HG03469 (cell line): ENCODE data around the gene SNRNP35.
"Not testable (repeated sequence)": the region's sequence is repeated elsewhere in the genome, so short reads cannot be mapped to it uniquely, and the experiment has no call there.

Experiments
- ATAC-seq: cut with Tn5 transposase; IDR thresholded peaks from one replicate; pipeline ENCODE4 v1.9.1; 2021; ENCODE audit warnings: mild to moderate bottlenecking, moderate library complexity, moderate number of reproducible peaks; ENCODE audit not compliant: unreplicated experiment

Gene SNRNP35

DNA sequence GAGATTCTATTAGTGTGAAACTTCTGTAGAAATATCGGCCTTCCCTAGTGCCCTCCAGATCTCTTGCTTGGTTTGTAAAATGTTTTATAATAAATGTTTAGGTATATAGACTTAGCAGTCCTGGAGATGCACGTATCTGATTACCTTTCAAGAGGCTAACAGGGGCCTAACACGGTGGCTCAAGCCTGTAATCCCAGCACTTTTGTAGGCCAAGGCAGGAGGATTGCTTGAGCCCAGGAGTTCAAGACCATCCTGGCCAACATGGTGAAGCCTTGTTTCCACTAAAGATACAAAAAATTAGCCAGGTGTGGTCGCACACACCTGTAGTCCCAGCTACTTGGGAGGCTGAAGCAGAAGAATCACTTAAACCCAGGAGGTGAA is 11.6 kb upstream of the SNRNP35 start:
- ATAC-seq, result no peak

DNA sequence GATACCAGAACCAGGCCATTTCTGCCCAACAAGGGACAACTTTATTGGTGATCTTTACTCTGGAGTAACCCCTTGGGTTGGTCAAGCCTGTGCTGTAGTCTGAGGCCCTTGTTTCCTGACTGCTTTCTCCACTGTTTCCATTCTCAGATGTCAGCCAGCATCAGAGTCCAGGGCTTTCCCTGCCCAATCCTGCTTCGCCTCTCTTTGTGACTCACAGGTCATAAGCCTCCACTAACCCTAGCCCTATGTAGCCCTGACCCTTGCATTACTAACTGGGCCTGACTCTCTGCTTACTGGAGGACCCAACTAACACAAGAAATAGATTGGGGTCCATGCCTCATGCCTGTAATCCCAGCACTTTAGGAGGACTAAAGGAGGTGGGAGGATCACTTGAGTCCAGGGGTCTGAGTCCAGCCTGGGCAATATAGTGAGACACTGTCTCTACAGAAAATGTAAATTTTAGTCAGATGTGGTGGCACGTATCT is 8.6 kb upstream of the SNRNP35 start:
- ATAC-seq, result no peak

DNA sequence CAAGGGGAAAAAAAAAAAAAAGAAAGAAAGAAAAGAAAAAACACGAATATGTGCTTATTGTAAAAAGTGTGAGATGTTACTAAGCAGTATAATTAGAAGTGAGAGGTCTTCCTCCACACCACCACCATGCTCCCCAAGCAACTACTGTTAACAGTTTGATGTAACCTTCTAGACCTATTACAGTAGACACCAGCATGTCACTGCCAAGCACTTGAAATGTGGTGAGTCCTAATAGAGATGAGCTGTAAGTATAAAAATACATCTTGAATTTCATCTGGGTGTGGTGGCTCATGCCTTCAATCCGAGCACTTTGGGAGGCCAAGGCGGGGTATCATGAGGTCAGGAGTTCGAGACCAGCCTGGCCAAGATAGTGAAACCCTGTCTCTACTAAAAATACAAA is 8.1 kb upstream of the SNRNP35 start:
- no peak for ATAC-seq

DNA sequence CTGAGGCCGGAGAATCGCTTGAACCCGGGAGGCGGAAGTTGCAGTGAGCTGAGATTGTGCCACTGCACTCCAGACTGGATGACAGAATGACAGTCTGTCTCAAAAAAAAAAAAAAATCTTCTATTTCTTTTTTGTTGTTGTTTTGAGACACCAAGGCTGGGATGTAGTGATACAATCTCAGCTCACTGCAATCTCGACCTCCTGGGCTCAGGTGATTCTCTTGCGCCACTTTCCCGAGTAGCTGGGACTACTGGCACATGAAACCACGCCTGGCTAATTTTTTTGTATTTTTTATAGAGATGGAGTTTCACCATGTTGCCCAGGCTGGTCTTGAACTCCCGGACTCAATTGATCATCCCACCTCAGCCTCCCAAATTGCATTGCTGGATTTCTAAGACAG is 7.3 kb upstream of the SNRNP35 start:
- ATAC-seq, result no peak

DNA sequence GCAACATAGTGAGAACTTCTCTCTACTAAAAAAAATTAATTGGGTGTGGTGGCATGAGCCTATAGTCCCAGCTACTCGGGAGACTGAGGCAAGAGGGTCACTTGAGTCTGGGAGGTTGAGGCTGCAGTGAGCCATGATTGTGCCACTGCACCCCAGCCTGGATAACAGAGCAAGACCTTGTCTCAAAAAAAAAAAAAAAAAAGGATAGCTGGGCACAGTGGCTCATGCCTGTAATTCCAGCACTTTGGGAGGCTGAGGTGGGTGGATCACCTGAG is 5.7 kb upstream of the SNRNP35 start:
- ATAC-seq, result not testable (repeated sequence)

DNA sequence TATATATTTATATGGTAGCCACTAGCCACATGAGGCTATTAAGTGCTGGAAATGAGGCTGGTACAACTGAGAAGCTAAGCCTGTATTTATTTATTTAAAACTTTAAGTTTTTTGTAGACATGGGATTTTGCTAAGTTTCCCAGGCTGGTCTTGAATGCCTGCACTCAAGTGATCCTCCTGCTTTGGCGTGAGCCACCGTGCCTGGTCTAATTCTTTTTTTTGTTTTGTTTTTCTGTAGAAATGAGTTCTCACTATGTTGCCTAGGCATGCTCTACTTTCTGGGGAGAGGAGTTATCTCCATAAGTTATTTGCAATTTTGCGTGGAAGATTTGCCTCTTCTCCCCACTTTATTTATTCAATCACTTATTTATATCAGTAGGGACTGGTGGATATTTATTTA is 4.8 kb upstream of the SNRNP35 start:
- no peak for ATAC-seq

DNA sequence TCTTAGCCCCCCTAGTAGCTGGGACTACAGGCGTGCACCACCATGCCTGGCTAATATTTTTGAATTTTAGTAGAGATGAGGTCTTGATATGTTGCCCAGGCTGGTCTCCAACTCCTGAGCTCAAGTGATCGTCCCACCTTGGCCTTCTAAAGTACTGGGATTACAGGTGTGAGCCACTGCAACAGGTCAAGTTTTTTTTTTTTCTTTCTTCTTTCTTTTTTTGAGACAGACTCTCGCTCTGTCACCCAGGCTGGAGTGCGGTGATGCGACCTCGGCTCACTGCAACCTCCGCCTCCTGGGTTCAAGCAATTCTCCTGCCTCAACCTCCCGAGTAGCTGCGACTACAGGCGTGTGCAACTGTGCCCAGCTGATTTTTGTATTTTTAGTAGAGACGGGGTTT is 5.2 kb downstream of the SNRNP35 start:
- ATAC-seq, result not testable (repeated sequence)

DNA sequence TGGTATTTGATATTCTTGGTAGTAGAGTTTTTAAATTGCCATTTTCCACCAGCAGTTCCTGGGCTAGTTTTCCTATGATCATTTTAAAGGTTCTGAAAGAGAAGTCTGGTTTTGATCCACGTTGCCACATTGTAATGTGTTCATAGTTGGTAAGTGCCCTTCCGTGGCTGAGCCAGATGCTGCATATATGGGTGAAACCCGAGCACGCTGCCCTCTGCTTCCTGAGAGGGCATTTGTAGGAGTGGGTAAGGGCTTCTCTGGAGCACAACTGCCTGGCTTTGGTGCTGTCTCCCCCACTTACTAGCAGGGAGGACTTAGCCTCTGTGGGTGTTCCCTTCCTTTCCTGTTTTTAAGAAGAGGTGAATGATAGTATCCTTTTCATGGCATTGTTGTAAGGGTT is 7.1 kb downstream of the SNRNP35 start:
- no peak for ATAC-seq

DNA sequence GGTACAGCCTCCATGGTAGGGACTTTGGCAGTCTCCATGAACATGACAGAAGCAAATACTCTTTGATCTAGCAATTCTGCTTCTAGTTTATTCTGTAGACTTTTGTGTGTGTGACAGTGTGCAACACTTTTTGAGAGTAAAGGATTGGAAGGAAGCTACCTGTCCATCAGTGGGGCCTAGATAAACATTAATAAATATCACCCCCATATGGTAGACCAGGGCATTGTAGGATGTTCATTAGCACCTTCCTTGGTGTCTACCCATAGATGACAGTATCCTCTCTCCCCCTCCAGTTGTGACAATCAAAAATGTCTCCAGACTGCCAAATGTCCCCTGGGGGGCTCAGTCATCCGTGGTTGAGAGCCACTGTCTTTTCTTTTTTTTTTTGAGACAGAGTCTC is 10.8 kb downstream of the SNRNP35 start:
- no peak for ATAC-seq

DNA sequence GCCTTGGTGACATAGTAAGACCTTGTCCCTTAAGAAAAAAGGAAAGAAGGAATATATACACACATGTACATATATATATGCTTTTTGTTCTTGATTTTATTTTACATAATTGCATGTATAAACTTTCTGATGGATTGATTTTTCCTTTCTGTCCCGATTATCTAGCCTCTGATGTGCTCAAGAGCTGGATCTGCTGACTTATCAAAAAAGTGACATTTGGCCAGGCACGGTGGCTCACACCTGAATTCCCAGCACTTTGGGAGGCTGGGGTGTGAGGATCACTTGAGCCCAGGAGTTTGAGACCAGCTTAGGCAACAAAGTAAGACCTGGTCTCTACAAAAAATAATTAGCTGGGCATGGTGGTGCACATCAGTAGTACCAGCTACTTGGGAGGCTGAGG is 12.0 kb downstream of the SNRNP35 start:
- no peak for ATAC-seq

DNA sequence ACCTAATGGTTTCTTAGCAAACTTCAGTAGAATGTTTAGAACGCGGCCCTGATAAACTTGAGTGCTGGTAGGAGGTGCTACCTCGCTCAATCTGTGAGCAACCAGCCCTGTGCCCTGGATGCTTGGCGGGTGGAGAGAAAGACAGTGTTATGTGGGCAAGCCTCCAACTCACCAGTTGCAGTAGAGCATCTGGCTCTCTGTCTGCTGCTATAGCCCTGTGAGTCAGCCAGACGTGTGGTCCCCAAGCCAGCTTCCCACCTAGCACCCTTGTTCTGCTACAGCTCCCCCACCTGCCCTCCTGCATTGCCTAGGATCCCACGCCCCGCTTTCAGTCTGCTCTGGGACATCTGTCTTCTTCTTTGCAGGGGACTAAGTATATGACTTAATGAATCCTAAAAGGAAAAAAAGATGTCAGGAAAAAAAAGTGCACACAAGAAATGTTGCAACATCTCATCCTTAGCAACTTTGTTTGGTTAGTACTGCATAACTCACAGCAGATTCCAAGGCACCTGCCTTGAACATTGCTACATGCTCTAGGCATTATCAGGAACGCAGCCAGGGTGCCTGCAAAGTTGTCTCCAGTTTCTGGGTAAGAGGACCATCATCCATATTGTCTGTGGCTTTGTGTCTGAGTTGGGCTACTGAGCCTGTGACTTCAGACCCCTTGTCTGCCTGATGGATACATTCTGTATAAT is 13.6 kb downstream of the SNRNP35 start:
- no peak for ATAC-seq

DNA sequence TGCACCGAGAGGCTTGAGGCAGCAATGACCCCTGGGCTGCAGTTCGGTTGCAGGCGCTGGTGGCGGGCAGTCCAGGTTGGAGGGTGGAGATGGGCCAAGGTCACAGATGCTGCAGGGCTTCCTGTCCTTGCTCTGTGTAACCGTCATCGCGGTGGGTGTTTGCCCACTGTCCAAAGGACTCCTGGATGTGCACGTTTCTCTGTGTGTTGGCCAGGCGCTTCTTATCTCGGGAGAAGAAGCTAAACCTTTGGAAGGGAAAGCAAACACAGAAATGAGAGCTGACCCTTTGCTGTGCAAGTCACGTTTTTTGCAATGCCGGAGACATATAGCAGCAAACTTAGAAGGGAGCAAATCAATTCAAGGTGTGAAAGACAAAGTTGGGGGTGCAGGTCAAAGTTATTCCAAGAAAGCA is 14.5 kb downstream of the SNRNP35 start:
- no peak for ATAC-seq

DNA sequence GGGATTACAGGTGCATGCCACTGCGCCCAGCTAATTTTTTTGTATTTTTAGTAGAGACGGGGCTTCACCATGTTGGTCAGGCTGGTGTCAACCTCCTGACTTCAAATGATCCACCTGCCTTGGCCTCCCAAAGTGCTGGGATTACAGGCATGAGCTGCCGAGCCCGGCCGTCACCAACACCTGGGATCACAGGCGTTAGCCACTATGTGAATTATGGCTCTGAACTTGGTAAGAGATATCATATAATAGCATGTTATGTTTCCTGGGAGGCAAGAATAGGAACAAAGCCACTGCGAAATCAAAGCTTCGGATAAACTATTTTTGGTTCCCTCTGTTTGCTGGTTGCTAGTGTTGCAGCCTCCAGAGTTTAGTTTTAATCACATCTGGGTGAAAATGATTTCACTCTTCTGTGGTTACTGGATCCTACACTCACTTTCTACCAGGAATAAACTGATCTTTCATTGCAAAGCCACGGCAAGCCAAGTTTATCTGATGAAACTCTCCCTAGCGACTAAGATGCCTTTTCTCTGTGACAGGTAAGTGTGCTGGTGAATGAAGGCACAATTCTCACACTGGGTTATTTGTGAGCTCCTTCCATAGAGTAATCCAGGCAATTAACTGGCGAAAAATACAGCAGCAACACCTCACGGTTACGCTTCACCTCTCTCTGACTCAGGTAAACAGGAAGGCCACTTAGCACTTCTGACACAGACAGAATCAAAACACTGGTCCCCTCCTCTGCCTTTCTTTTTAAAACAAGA is 16.7 kb downstream of the SNRNP35 start:
- ATAC-seq, result no peak

DNA sequence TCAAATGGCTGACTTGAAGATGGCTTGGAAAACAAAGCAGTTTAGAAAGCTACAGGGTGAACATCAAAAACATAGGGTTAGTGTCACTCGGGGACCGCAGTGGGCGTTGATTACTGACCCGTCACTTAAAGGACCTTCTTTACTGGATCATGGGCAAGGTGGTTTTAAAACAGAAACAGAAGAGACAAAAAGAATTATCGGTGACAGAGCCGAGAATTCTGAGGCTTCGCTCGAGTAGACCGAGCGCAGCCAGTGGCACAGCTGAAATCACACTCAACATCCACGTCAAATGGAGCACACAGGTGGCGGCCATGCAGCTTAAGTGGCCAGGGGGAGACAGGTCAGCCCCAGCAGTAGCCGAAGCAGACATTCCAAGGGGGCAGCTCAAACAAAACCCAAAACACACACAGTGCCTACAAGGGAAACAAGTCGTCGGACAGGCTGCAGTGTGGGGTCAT is 17.3 kb downstream of the SNRNP35 start:
- no peak for ATAC-seq

DNA sequence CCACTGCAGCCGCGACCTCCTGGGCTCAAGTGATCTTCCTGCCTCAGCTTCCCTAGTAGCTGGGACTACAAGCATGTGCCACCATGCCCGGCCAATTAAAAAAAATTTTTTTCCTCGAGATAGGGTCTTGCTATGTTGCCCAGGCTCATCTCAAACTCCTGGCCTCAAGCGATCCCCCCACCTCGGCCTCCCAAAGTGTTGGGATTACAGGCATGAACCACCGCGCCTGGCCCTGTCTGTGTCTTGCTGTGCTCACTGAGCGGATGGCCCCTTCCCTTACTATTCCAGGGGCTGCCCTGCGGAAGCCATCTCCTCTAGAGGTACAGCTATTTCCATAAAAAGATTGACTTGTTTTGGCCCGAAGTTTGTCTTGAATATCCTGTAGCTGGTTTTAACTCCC is 20.1 kb downstream of the SNRNP35 start:
- no peak for ATAC-seq

DNA sequence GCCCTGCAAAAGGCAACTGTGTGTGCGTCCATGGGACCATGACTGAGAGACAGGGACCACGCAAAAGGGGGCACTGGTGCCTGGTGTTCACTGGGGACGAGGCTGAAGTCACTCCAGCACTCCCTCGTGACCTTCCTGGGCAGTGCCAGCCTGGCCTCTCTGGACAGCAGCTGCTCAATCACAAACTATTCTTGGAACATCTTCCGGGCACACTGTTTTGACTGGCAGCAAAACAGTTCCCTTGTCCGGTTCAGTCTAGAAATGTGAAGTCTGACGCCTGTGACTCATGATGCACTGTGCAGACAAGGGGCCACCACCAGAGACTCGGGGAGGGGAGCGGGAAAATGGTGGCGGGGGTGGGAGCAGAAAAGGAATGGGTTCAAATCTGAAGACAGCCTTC is 20.8 kb downstream of the SNRNP35 start:
- ATAC-seq, result no peak

DNA sequence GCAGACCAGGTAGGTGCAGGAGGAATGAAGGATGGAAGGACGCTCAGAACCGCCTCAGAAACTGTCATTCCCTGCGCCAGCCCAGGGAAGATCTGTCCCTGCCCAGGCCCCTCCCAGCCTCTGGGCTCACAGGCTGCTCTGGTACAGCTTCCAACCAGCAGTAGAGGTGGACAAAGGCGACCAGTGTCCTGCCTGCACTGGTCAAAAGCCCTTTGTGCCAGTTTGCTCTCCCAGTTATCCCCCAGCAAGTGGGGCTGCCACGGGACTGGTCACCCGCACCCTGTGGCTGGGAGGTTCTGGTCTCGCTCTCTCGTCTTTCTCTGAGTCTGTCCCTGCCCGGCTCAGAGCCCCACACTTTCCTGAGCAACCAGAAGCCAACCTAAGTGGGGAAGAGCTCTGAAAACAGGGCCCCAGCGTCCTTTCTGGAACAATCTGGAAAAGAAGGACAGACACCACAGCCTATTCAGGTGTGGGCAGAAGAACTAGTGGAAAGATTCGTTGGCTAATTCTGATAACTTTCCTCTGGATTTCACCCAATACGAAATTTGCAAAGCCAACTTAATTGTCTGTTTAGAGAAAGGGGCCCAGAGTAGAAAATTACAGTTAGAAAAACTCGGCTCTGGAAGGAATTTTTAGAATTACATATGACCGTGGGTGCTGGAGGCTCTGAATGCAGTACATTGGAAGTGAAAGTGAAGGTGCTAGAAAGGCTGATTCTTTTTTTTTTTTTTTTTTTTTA is 21.7 kb downstream of the SNRNP35 start:
- ATAC-seq, result no peak

DNA sequence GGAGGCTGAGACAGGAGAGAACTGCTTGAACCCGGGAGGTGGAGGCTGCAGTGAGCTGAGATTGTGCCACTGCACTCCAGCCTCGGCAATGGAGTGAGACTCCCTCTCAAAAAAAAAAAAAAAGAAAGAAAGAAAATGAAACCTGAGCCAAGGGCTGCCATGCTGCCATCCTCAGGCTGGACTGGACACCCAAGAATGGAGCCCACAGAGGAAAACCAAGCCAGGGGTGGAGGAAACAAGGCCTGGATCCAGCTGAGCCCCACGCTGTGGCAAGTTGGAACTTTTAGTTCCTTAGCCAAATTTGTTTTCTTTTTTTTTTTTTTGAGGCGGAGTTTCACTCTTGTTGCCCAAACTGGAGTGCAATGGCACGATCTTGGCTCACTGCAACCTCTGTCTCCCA is 23.3 kb downstream of the SNRNP35 start:
- not testable (repeated sequence) for ATAC-seq

DNA sequence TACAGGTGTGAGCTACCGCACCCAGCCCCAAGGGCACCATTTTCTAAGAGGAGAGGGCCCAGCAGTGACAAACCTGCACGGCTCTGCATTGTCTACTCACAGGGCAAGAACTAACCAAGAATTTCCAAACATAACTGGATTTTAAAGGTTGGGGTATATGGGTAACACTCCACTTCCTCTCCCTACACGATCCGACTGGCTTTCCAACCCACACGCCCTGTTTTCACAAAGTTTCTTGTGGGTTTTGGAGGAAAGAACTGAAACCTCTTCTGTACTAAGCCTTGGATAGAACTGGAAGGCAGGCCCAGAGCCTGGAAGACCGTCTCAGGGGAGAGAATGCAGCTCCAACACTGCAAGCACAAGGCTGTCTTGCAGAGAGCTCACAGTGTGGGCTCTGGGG is 24.9 kb downstream of the SNRNP35 start:
- no peak for ATAC-seq

DNA sequence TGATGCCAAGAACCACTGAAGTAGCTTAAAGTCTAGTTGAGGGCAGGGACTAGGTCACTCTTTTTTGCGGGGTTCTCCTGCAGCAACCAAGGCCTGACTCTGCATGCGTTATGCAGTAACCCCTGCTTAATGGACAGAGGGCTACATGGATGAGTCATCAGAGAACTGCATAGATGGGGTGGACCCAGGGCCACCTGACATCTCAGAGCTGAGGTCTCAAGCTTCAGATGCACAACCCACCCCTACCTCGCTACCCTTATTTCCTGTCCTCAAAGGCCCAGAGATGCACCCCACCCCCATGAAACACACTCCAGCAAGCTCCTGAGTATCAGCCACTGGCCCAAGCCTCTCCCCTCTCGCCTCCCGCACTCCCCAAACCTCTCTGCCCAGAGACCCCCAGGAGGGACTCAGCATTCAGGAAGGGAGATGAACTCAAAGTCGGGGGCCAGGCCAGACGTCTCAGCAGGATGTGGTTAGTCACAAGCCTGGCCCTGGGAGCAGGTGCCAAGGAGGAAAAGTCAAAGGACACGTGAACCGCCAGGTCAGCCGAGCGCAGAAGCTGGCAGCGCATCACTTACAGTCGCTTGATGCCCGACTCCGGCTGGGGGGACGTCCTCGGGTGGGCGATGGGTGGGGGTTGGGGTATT is 25.8 kb downstream of the SNRNP35 start:
- ATAC-seq, result no peak

DNA sequence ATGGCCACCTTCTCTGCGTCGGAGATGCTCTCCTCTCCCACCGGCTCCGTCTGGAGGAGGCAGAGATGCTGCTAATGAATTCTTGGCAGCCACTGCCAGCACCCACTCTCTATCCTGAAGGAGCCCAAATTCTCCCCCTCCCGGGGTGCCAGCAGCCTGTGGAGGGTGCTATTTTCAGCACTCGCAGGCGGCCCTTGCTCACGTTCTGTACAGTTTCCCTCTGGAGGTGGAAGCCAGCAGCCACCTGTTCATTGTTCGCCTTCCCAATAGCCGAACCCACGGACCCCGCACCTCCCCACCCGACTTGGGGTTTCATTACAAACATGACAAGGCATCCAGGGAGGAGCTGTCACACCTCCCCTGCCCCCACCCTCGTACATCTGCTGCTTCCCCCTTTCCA is 27.8 kb downstream of the SNRNP35 start:
- no peak for ATAC-seq
